ENCODE measurements around the gene ROPN1B. TPM values are rescaled to one million over a fixed set of nuclear protein-coding genes. Genes with fewer than 3 reads are reported as not detected.
"Not testable (repeated sequence)": the region's sequence is repeated elsewhere in the genome, so short reads cannot be mapped to it uniquely, and the experiment has no call there.

Gene ROPN1B
- total and polyA plus RNA-seq, 2 experiments from 2014 or later = not detected

- H3K27ac Mint-ChIP-seq; H3K27me3 Mint-ChIP-seq (ENCODE audit: insufficient read depth, low read depth, poor library complexity): not testable (repeated sequence)
Measured at GRCh38 chr3:125936210-125936815, 32.7 kb upstream of the ROPN1B start.

GRCh38 chr3:125936891-125937290, 32.1 kb upstream of the ROPN1B start:
- H3K36me3 ChIP-seq (ENCODE audit: insufficient read depth); H3K27ac ChIP-seq (ENCODE audit: low read depth); H3K4me1 Mint-ChIP-seq; H4K20me1 ChIP-seq (replicated peaks; ENCODE audit: insufficient read depth); H3K4me2 ChIP-seq; H3K4me3 Mint-ChIP-seq; H3K9me2 ChIP-seq (ENCODE audit: insufficient read depth); DNase-seq (ENCODE audit: low spot score); H3K36me3 Mint-ChIP-seq (ENCODE audit: low read depth); H3K27me3 ChIP-seq (ENCODE audit: insufficient read depth); H3K4me1 ChIP-seq (ENCODE audit: insufficient read depth); H3K4me3 ChIP-seq; H3F3A ChIP-seq (replicated peaks; ENCODE audit: low read depth); H2AFZ ChIP-seq; H3K79me2 ChIP-seq (replicated peaks; ENCODE audit: insufficient read depth); H3K27me3 Mint-ChIP-seq (ENCODE audit: insufficient read depth, low read depth, poor library complexity); H3K27ac Mint-ChIP-seq: not testable (repeated sequence)
- H3K9me3 Mint-ChIP-seq = peaks cover 12% of the 10 kb centered on the region
- ATAC-seq = 0 out of 3 replicates have a peak, but pooled peaks have one; percentile 25

More at GRCh38 chr3:125936210-125936815, 32.7 kb upstream of the ROPN1B start:
- H3F3A ChIP-seq (replicated peaks; ENCODE audit: low read depth); H3K4me1 Mint-ChIP-seq; H2AFZ ChIP-seq; H3K4me2 ChIP-seq; H3K79me2 ChIP-seq (replicated peaks; ENCODE audit: insufficient read depth); H3K27me3 ChIP-seq (ENCODE audit: insufficient read depth); H3K27ac ChIP-seq (ENCODE audit: low read depth); H3K36me3 ChIP-seq (ENCODE audit: insufficient read depth); H3K36me3 Mint-ChIP-seq (ENCODE audit: low read depth); H3K4me3 Mint-ChIP-seq; H4K20me1 ChIP-seq (replicated peaks; ENCODE audit: insufficient read depth); H3K4me1 ChIP-seq (ENCODE audit: insufficient read depth); H3K4me3 ChIP-seq; H3K9me2 ChIP-seq (ENCODE audit: insufficient read depth): not testable (repeated sequence)
- peaks cover 12% of the 10 kb centered on the region for H3K9me3 Mint-ChIP-seq
- DNase-seq (ENCODE audit: low spot score) = peak; percentile 40
- ATAC-seq = peak; percentile 97
- TF ChIP-seq, protein P1, sequence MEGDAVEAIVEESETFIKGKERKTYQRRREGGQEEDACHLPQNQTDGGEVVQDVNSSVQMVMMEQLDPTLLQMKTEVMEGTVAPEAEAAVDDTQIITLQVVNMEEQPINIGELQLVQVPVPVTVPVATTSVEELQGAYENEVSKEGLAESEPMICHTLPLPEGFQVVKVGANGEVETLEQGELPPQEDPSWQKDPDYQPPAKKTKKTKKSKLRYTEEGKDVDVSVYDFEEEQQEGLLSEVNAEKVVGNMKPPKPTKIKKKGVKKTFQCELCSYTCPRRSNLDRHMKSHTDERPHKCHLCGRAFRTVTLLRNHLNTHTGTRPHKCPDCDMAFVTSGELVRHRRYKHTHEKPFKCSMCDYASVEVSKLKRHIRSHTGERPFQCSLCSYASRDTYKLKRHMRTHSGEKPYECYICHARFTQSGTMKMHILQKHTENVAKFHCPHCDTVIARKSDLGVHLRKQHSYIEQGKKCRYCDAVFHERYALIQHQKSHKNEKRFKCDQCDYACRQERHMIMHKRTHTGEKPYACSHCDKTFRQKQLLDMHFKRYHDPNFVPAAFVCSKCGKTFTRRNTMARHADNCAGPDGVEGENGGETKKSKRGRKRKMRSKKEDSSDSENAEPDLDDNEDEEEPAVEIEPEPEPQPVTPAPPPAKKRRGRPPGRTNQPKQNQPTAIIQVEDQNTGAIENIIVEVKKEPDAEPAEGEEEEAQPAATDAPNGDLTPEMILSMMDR (conservative IDR thresholded peaks at IDR 0.05; ENCODE audit: low read depth in 2 of 2) = peak in 1 of 2 experiments; percentile 51; a peak in 3 of 4 replicates

- H2AFZ ChIP-seq; H3K79me2 ChIP-seq (replicated peaks; ENCODE audit: insufficient read depth); H3K27me3 ChIP-seq (ENCODE audit: insufficient read depth); H3K36me3 Mint-ChIP-seq (ENCODE audit: low read depth); H3F3A ChIP-seq (replicated peaks; ENCODE audit: low read depth); ATAC-seq; H3K4me1 ChIP-seq (ENCODE audit: insufficient read depth); H3K4me3 Mint-ChIP-seq; H3K27ac Mint-ChIP-seq; H3K9me2 ChIP-seq (ENCODE audit: insufficient read depth); H4K20me1 ChIP-seq (replicated peaks; ENCODE audit: insufficient read depth); H3K4me2 ChIP-seq; H3K27me3 Mint-ChIP-seq (ENCODE audit: insufficient read depth, low read depth, poor library complexity); H3K27ac ChIP-seq (ENCODE audit: low read depth); H3K4me3 ChIP-seq; H3K4me1 Mint-ChIP-seq; DNase-seq (ENCODE audit: low spot score); H3K9me3 Mint-ChIP-seq; H3K36me3 ChIP-seq (ENCODE audit: insufficient read depth): not testable (repeated sequence)
Measured at GRCh38 chr3:125947806-125948205, 21.2 kb upstream of the ROPN1B start.

GRCh38 chr3:125948901-125949300, 20.1 kb upstream of the ROPN1B start:
- not testable (repeated sequence) for H3K27ac Mint-ChIP-seq; H4K20me1 ChIP-seq (replicated peaks; ENCODE audit: insufficient read depth); ATAC-seq; H3K27me3 ChIP-seq (ENCODE audit: insufficient read depth); H3K79me2 ChIP-seq (replicated peaks; ENCODE audit: insufficient read depth); H3K27ac ChIP-seq (ENCODE audit: low read depth); H3K36me3 ChIP-seq (ENCODE audit: insufficient read depth); H3K9me2 ChIP-seq (ENCODE audit: insufficient read depth); DNase-seq (ENCODE audit: low spot score); H3K36me3 Mint-ChIP-seq (ENCODE audit: low read depth); H3K4me3 Mint-ChIP-seq; H3K9me3 Mint-ChIP-seq; H3K4me3 ChIP-seq; H3F3A ChIP-seq (replicated peaks; ENCODE audit: low read depth); H3K27me3 Mint-ChIP-seq (ENCODE audit: insufficient read depth, low read depth, poor library complexity); H3K4me1 Mint-ChIP-seq; H3K4me1 ChIP-seq (ENCODE audit: insufficient read depth); H3K4me2 ChIP-seq; H2AFZ ChIP-seq

- not testable (repeated sequence) for H3K9me3 Mint-ChIP-seq; H3K36me3 ChIP-seq (ENCODE audit: insufficient read depth); DNase-seq (ENCODE audit: low spot score); H3K36me3 Mint-ChIP-seq (ENCODE audit: low read depth); H2AFZ ChIP-seq; ATAC-seq; H3F3A ChIP-seq (replicated peaks; ENCODE audit: low read depth); H3K4me1 ChIP-seq (ENCODE audit: insufficient read depth); H4K20me1 ChIP-seq (replicated peaks; ENCODE audit: insufficient read depth); H3K4me3 ChIP-seq; H3K79me2 ChIP-seq (replicated peaks; ENCODE audit: insufficient read depth); H3K27ac Mint-ChIP-seq; H3K27me3 Mint-ChIP-seq (ENCODE audit: insufficient read depth, low read depth, poor library complexity); H3K4me3 Mint-ChIP-seq; H3K27ac ChIP-seq (ENCODE audit: low read depth); H3K4me1 Mint-ChIP-seq; H3K27me3 ChIP-seq (ENCODE audit: insufficient read depth); H3K4me2 ChIP-seq; H3K9me2 ChIP-seq (ENCODE audit: insufficient read depth)
Measured at GRCh38 chr3:125951176-125951575, 17.8 kb upstream of the ROPN1B start.

DNA sequence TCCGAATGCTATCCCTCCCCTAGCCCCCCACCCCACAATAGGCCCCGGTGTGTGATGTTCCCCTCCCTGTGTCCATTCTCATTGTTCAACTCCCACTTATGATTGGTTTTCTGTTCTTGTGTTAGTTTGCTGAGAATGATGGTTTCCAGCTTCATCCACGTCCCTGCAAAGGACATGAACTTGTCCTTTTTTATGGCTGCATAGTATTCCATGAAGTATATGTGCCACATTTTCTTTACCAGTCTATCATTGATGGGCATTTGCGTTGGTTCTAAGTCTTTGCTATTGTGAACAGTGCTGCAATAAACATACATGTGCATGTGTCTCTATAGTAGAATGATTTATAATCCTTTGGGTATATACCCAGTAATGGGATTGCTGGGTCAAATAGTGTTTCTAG, 12.0 kb upstream of the ROPN1B start:
- not testable (repeated sequence) for H3K36me3 ChIP-seq (ENCODE audit: insufficient read depth); H3K4me1 Mint-ChIP-seq; H3K36me3 Mint-ChIP-seq (ENCODE audit: low read depth); H3K27me3 ChIP-seq (ENCODE audit: insufficient read depth); H3K27ac Mint-ChIP-seq; H3K9me3 Mint-ChIP-seq; H2AFZ ChIP-seq; H3K79me2 ChIP-seq (replicated peaks; ENCODE audit: insufficient read depth); ATAC-seq; H3K27me3 Mint-ChIP-seq (ENCODE audit: insufficient read depth, low read depth, poor library complexity); H3K4me2 ChIP-seq; H3K4me3 Mint-ChIP-seq; H3K4me3 ChIP-seq; DNase-seq (ENCODE audit: low spot score); H4K20me1 ChIP-seq (replicated peaks; ENCODE audit: insufficient read depth); H3K27ac ChIP-seq (ENCODE audit: low read depth); H3K4me1 ChIP-seq (ENCODE audit: insufficient read depth); H3F3A ChIP-seq (replicated peaks; ENCODE audit: low read depth); H3K9me2 ChIP-seq (ENCODE audit: insufficient read depth)

All from GM23338 (cell line).